OCI-LY7 (cell line): ENCODE results near the gene GPD1. TPM values are rescaled to one million over a fixed set of nuclear protein-coding genes. Genes with fewer than 3 reads are reported as not detected.
"Not testable (repeated sequence)": the region's sequence is repeated elsewhere in the genome, so short reads cannot be mapped to it uniquely, and the experiment has no call there.

ENCODE experiments used
- BruUV-seq: library from RNA; stranded (reverse); fragments of 400-500 nt; replicated peaks from 2 replicates; lab custom pipeline; 2021; lab: Mats Ljungman, UMichigan
- CTCF ChIA-PET: fragments of 300-600 bp; sonication (Branson Sonifier 250); formaldehyde crosslinking; loops from one replicate; lab custom pipeline; 2022; ENCODE audit warnings: antibody characterized with exemption; ENCODE audit not compliant: unreplicated experiment; lab: Charles Lee
- POLR2A ChIA-PET: fragments of 300-600 bp; sonication (Branson Sonifier 250); formaldehyde crosslinking; loops from one replicate; lab custom pipeline; 2022; ENCODE audit warnings: antibody characterized with exemption; lab: Charles Lee
- DNase-seq: peaks from one replicate; pipeline ENCODE4 v3.0.0-alpha.2; 2015; ENCODE audit warnings: low spot score
- H2AFZ ChIP-seq: fragments of 200-600 bp; sonication (generic), shearing (Covaris generic); 2 replicates; pipeline ENCODE4 v1.6.1; 2014; ENCODE audit warnings: mild to moderate bottlenecking, antibody characterized with exemption, low read length, moderate library complexity
- H3K27ac ChIP-seq: fragments of 200-600 bp; sonication (generic); 2 replicates; pipeline ENCODE4 v1.5.1; 2014; ENCODE audit warnings: mixed run types, low read depth, mild to moderate bottlenecking, moderate library complexity, low read length, inconsistent platforms; ENCODE audit not compliant: poor library complexity, severe bottlenecking
- H3K36me3 ChIP-seq: fragments of 200-600 bp; sonication (generic); 2 replicates; pipeline ENCODE4 v1.6.1; 2014; ENCODE audit warnings: mild to moderate bottlenecking, antibody characterized with exemption, low read length, moderate library complexity, mixed read lengths; ENCODE audit not compliant: insufficient read depth
- H3K4me1 ChIP-seq: fragments of 200-600 bp; sonication (generic); 2 replicates; pipeline ENCODE4 v1.5.1; 2014; ENCODE audit warnings: mild to moderate bottlenecking, low read length; ENCODE audit not compliant: insufficient read depth, poor library complexity, severe bottlenecking
- H3K4me2 ChIP-seq: fragments of 200-600 bp; sonication (generic); 2 replicates; pipeline ENCODE4 v1.6.1; 2014; ENCODE audit warnings: mild to moderate bottlenecking, low read length
- H3K4me3 ChIP-seq: fragments of 200-600 bp; sonication (generic); 2 replicates; pipeline ENCODE4 v1.5.1; 2014; ENCODE audit warnings: mild to moderate bottlenecking, low read depth, low read length; ENCODE audit not compliant: poor library complexity, severe bottlenecking
- H3K79me2 ChIP-seq: fragments of 200-600 bp; sonication (generic); 2 replicates; pipeline ENCODE4 v1.6.1; 2016; ENCODE audit warnings: low read depth, mild to moderate bottlenecking, low read length, moderate library complexity, mixed read lengths; ENCODE audit not compliant: insufficient read depth
- H3K9me2 ChIP-seq: fragments of 200-600 bp; sonication (generic); 2 replicates; pipeline ENCODE4 v1.6.1; 2016; ENCODE audit warnings: mild to moderate bottlenecking, low read length, mixed read lengths; ENCODE audit not compliant: insufficient read depth
- H3K9me3 ChIP-seq: fragments of 200-600 bp; sonication (generic); 2 replicates; pipeline ENCODE4 v1.6.1; 2014; ENCODE audit warnings: mild to moderate bottlenecking, mixed run types, low read length, mixed read lengths
- H4K20me1 ChIP-seq: fragments of 200-600 bp; sonication (generic); 2 replicates; pipeline ENCODE4 v1.6.1; 2014; ENCODE audit warnings: mild to moderate bottlenecking, antibody characterized with exemption, low read length, moderate library complexity, mixed read lengths; ENCODE audit not compliant: insufficient read depth
- CTCF ChIP-seq: fragments of 200-600 bp; sonication (generic); conservative IDR thresholded peaks from 2 replicates; pipeline ENCODE4 v1.5.1; 2014; ENCODE audit warnings: mild to moderate bottlenecking, antibody characterized with exemption, low read length, moderate library complexity, mixed read lengths
- EZH2phosphoT487 ChIP-seq: fragments of 200-600 bp; sonication (generic); IDR thresholded peaks from 2 replicates; pipeline ENCODE4 v1.6.1; 2018; ENCODE audit warnings: low read depth, borderline replicate concordance, mild to moderate bottlenecking, mixed run types, antibody characterized with exemption, low read length, moderate library complexity, mixed read lengths
- intact Hi-C: fragments of 100-400 bp; cut with micrococcal nuclease; formaldehyde crosslinking; loops from one replicate; pipeline ENCODE4 v1.10.0; 2022; ENCODE audit not compliant: unreplicated experiment
- total RNA-seq, 2 experiments: library from RNA; depleted of rRNA in 1 of 2; stranded (reverse); fragments of >200 nt in 1 of 2; shearing (Covaris generic) in 1 of 2; gene quantifications; 2 replicates each; pipeline ENCODE4 v1.2.3, GENCODE V29; 2014 to 2022

GPD1 gene
- total RNA-seq, 2 experiments from 2014 or later: 0.47 to 1.2 TPM

- Histone ChIP-seq H3K9me2 (no peaks in the 10 kb centered on the region), H2AFZ (no peak overlapping the region), H3K36me3 (peaks cover 20% of the 10 kb centered on the region), H3K4me2 (0 out of 2 replicates have a peak overlapping the region, but pooled peaks have one; percentile 12), H3K79me2 (peaks cover 16% of the 10 kb centered on the region; the same call in 1 of the 2 replicates), H3K9me3 (no peaks in the 10 kb centered on the region), H3K4me3 (no peak overlapping the region), H4K20me1 (0 out of 2 replicates have a peak, but pooled peaks cover 3% of the 10 kb centered on the region), H3K4me1 (peaks cover 30% of the 10 kb centered on the region), H3K27ac (no peak overlapping the region)
- ChIA-PET CTCF (no interaction called here), POLR2A (interaction anchor here (0.6 to 6.0 kb wide), 4 partner anchors 28 to 237 kb away, joined by 3 to 62 read pairs (median 12); partner anchors contain the start of genes CERS5 and COX14)
- DNase-seq: no peak
- BruUV-seq: no TSS peak
- intact Hi-C loops: no loop called here
- TF ChIP-seq CTCF (no peak), EZH2phosphoT487 (no peak)
These were observed 20.5 kb upstream of the GPD1 start for GRCh38 chr12:50083301-50083700.

GRCh38 chr12:50084409-50084774, 19.4 kb upstream of the GPD1 start:
- CTCF ChIA-PET: interaction anchor here (0.7 to 2.6 kb wide), 6 partner anchors 10 to 119 kb away, joined by 3 to 35 read pairs (median 4); partner anchors contain the start of genes CERS5 and COX14
- Histone ChIP-seq H3K4me3 (peak overlapping the region; percentile 89), H2AFZ (peak overlapping the region; percentile 96), H3K4me2 (peak overlapping the region; percentile 93), H3K79me2 (peaks cover 16% of the 10 kb centered on the region; the same call in 1 of the 2 replicates), H3K36me3 (peaks cover 31% of the 10 kb centered on the region), H3K27ac (peak overlapping the region; percentile 83), H3K4me1 (peaks cover 38% of the 10 kb centered on the region)
- H4K20me1 ChIP-seq, intact Hi-C loops, H3K9me3 ChIP-seq, H3K9me2 ChIP-seq, BruUV-seq, DNase-seq: not testable (repeated sequence)
- POLR2A ChIA-PET: interaction anchor here (0.6 to 6.0 kb wide), 20 partner anchors 13 to 1064 kb away, joined by 3 to 62 read pairs (median 4); partner anchors contain the start of genes ATF1, CERS5, COX14 and RACGAP1

GRCh38 chr12:50084775-50085614, 18.8 kb upstream of the GPD1 start, which contains the start of gene SMARCD1:
Gene SMARCD1 (plus strand): TSS chr12:50085342. CDS start chr12:50085370, 28 bp downstream.
- peak; percentile 96 for DNase-seq
- Histone ChIP-seq H4K20me1 (0 out of 2 replicates have a peak, but pooled peaks cover 3% of the 10 kb centered on the region), H3K79me2 (peaks cover 16% of the 10 kb centered on the region; the same call in 1 of the 2 replicates), H3K4me3 (peak within 1 kb of the TSS; percentile 89), H3K4me1 (peaks cover 38% of the 10 kb centered on the region), H3K4me2 (peak within 1 kb of the TSS; percentile 93), H3K9me3 (no peaks in the 10 kb centered on the region), H3K36me3 (peaks cover 37% of the 10 kb centered on the region), H2AFZ (peak within 1 kb of the TSS; percentile 96), H3K27ac (peak within 1 kb of the TSS; percentile 83), H3K9me2 (no peaks in the 10 kb centered on the region)
- intact Hi-C loops: loop anchor here (1.0 kb wide), 3 partner anchors 26 to 315 kb away; partner anchors contain the start of genes CERS5 and LARP4
- POLR2A ChIA-PET: interaction anchor here (0.6 to 6.0 kb wide), 21 partner anchors 14 to 1065 kb away, joined by 3 to 62 read pairs (median 4); partner anchors contain the start of genes ATF1, CERS5, COX14 and RACGAP1
- CTCF ChIA-PET: interaction anchor here (0.6 to 2.6 kb wide), 8 partner anchors 10 to 788 kb away, joined by 3 to 35 read pairs (median 4); partner anchors contain the start of genes CERS5, COX14 and DIP2B
- TF ChIP-seq EZH2phosphoT487 (no peak), CTCF (peak; percentile 85)
- BruUV-seq: TSS peak; percentile 99
